CD4-positive, alpha-beta T cell treated with Interleukin-4 for 4 hours (primary cell): Measurements from ENCODE around the gene EIF4E3.
A peak's percentile ranks its signal among the peaks of the same experiment; 100 is the strongest.

ENCODE experiments used
- DNase-seq: peaks from one replicate; pipeline ENCODE4 v3.0.0-alpha.2; 2020

Gene EIF4E3

DNA sequence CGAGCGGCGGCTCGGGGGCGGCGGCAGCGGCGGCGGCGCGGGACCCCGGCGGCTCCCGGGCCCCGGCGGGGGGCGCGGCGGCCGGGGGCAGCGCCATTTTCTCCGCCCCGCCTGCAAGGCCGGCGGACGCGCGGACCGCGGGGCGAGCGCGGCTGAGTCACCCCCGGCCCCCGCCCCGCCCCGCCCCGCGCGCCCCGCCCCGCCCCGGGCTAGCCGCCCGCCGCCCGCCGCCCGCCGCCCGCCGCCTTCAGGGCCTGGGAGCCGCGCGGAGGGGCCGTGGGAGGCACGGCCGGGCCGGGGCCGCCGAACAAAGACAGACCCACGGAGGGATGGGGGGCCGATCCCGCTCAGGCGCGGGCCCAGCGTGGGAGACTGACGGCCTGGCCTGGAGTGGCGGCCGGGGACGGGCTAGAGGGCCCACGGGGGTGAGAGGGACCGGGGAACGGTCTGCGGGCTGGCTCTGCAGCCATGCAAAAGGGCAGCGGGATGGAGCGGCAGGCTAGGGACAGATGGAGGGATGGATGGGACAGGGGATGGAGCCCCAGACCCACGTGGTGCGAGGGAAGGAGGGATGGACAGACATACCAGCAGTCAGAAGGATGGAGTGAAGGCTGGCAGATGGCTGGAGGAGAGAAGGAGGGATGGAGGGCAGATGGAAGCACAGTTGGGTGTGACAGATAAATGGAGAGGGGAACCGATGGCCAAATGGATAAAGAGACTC lies at the start of gene EIF4E3:
EIF4E3 (minus strand) TSS at position 132 of the 721 bp plus-strand sequence; CDS start at position 97, 35 bp downstream.
- no peak for DNase-seq

GRCh38 chr3:71771884-71772283 lies 46.7 kb upstream of the EIF4E3 start:
- DNase-seq, result no peak

- no peak for DNase-seq
Observed at GRCh38 chr3:71771126-71771525, 45.9 kb upstream of the EIF4E3 start.

- DNase-seq, result no peak
Observed at GRCh38 chr3:71763426-71763825, 38.2 kb upstream of the EIF4E3 start.

- no peak for DNase-seq
Observed at GRCh38 chr3:71760140-71760539, 34.9 kb upstream of the EIF4E3 start.

DNA sequence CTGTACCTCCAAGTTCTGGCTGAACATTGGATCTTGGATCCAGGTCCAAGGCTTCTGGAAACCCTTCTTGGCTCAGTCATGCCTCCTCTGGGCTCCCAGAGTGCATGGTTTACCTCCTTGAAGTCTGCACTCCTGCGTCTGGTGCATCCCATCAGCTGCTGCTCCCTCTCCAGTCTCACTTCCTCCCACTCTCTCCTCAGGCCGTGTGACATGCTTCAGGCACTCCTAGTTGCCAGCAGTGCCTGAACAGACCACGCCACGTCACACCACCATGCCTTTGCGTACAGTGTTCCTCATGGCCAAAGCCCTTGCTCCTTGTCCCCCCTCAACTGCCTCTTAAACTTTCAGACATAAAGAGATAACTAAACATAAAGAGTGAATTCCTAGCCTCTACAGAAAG lies 34.2 kb upstream of the EIF4E3 start:
- DNase-seq, result no peak

DNA sequence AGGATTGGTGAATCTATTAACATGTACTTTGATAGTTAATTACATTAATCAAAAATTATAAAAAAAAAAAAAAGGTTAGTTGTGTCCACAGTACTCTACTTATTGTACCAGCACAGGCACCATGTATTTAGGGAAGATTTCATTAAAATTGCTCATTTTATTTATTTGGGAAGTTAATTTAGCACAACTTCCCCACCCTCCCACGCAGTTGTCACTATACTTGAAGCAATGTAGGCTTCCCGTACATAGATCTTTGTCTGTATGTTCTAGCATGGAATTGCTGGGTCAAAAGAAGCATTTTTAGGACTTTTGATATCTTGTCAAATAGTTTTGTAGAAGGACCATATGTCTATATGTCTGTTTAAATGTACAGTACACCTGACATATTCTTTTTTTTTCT lies 32.9 kb upstream of the EIF4E3 start:
- DNase-seq, result no peak

GRCh38 chr3:71754610-71755253 lies 29.5 kb upstream of the EIF4E3 start:
- no peak for DNase-seq

DNA sequence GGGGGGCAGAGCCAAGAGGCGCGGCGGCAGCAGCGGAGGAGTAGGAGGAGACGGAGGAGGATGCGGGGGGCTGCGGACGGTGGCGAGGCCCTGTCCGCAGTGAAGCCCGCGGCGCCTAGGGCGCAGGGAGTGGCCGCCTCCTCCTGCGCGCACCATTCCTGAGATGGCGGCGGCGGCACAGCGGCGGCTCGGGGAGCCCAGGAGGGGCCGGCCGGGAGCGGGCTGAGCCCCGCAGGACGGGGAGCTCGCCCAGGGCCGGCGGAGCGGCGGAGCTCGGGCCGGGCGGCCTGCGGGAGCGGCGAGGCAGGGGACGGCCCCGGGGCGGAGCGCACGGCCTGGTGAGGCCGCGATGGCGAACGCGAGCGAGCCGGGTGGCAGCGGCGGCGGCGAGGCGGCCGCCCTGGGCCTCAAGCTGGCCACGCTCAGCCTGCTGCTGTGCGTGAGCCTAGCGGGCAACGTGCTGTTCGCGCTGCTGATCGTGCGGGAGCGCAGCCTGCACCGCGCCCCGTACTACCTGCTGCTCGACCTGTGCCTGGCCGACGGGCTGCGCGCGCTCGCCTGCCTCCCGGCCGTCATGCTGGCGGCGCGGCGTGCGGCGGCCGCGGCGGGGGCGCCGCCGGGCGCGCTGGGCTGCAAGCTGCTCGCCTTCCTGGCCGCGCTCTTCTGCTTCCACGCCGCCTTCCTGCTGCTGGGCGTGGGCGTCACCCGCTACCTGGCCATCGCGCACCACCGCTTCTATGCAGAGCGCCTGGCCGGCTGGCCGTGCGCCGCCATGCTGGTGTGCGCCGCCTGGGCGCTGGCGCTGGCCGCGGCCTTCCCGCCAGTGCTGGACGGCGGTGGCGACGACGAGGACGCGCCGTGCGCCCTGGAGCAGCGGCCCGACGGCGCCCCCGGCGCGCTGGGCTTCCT lies 28.8 kb upstream of the EIF4E3 start, which contains the start of gene GPR27:
GPR27 (plus strand) TSS at position 155 of the 909 bp plus-strand sequence; CDS start at position 350, 195 bp downstream.
- DNase-seq, result no peak

DNA sequence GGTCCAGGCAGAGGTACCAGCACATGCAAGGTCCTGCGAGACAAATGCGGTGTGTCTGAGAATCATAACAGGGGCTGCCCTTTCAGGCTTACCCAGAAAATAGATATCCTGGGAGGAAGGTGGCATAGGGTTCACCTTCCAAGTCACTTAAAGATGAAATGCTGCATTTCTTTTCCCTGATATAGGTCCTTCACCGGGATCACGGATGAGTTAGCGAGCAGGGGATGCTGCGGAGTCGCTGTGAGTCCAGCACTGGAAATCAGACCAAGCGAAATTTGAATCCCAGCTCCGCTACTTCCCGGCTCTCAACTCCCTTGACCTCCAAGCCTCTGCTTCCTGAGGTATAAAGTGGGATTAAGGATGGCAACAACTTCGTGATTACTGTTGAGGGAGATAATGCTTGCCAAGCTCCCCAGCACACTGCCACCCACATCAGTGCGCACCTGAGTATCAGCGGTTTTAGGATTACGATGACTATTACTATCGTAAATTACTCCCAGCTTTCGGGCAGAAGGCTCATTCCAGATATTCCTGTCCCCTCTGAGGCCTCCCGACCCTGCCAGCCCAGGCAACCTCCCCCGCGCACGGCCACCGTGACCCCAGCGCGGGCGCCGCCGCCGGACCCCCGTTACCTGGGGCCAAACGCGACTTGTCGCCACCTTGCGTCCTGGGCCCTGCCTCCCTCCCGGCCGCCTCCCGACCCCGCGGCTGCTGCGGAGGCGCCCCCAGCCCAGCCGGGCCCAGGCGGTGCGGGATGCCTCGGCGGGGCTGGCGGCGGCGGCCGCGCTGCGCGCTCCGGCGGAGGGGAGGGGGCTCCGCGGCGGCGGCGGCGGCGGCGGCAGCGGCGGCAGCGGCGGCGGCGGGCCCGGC lies 27.9 kb upstream of the EIF4E3 start:
- DNase-seq, result no peak

DNA sequence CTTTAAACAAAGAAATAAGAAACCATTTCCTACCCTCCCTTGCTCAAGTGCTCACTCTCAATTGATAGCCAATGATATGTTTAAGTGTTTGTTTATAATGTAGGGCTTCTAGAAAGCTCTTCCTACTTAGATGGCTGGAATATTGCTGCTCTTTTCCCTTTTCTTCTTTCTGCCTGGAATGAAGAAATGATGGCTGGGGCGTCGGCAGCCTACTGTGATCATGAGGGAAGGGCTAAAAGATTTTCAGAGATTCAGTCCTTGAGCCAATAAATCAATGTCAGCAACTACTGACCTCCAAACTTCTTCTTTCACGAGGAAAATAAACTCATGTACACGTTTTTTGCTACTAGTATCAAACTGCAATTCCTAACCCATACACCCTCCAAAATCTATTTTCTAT lies 26.4 kb upstream of the EIF4E3 start:
- DNase-seq, result no peak

GRCh38 chr3:71744738-71745137 lies 19.5 kb upstream of the EIF4E3 start:
- no peak for DNase-seq

DNA sequence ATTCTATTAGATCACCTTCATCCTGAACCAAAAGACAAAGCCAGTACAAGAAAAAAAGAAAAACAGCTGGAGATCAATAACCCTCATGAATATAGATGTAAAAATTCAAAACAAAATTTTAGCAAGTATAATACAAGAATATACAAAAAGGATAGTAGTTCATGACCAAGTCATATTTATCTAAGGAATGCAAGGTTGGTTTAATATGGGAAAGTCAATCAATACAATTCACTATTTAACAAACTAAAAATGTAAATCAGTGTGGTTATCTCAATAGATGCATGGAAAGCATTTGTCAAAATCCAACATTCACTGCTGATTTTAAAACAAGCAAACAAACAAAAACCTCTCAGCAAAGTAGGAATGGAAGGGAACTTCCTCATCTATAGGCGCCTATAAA lies 17.4 kb upstream of the EIF4E3 start:
- DNase-seq, result no peak

GRCh38 chr3:71734881-71735280 lies 9.7 kb upstream of the EIF4E3 start:
- DNase-seq, result no peak

- DNase-seq, result no peak
Observed at GRCh38 chr3:71733319-71733718, 8.1 kb upstream of the EIF4E3 start.

DNA sequence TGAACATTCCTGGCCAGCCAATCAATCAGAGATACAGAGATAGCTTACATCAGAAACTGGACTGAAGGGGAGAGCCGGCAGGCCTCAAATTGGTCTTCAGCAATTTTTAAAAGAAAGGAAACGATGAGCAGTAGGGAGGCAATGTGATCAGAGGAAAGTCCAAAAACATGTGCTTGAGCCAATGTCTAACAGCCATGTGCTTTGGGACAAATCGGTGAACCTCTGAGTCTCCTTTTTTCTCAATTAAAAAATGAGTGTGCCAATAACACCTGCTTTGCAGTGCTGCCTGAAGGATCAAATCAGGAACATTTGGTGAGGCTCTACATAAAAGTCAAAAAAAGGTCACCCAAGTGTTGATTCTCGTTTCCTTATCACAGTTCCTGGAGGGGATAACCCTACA lies 7.4 kb upstream of the EIF4E3 start:
- DNase-seq, result no peak

DNA sequence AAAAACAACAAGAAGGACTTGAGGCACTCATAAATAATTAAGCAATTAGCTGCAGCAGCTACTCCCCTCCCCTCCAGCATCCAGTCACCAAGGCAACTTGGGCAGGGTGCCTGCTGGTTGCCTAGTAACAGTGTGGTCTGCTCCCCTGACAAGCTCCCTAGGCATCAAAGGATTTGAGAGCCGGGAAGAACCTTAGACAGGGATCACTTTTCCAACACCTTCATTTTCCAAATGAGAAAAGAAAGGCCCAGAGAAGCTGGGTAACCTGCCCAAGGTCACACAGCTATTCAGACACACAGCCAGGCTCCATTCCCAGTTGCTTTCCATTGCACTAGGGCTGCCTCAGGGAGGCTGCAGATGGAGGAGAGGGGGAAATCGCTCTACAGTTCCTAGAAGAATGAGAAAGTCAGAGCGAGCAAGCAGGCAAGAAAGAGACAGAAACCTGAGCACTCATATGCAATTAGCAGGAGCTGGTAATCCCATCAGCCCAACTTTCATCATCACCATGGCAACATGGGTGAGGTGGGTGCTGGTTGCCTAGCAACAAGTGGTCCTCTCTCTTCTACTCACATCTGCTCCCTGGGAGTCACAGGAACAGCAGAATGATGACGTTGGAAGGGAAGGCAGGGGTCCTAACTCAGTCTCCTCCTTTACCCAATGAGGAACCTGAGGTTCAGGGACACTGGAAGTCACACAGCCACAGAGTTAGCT lies 3.6 kb upstream of the EIF4E3 start:
- peak; percentile 45 for DNase-seq

- peak; percentile 71 for DNase-seq
Observed at GRCh38 chr3:71726146-71726545, 944 bp upstream of the EIF4E3 start.

GRCh38 chr3:71724584-71725270 lies 475 bp downstream of the EIF4E3 start:
- no peak for DNase-seq

GRCh38 chr3:71724171-71724453 lies 1.1 kb downstream of the EIF4E3 start:
- no peak for DNase-seq

- DNase-seq, result peak; percentile 74
Observed at GRCh38 chr3:71723452-71724170, 1.6 kb downstream of the EIF4E3 start.
